Measurements from ENCODE around the gene CDT1. TPM values are rescaled to one million over a fixed set of nuclear protein-coding genes. Genes with fewer than 3 reads are reported as not detected.

Gene CDT1
- total RNA-seq, 1 experiment from 2014 or later, result 74.1 TPM

- WGBS (ENCODE audit: extremely low coverage, insufficient read length, low lambda C conversion rate), result no CpG with 5 or more reads among the region's 16 CpGs
- Histone ChIP-seq H4K91ac (ENCODE audit: insufficient read length, low read depth, low read length) (peak overlapping the region; percentile 60), H3K4me2 (ENCODE audit: insufficient read depth, insufficient read length, low read length) (no peak overlapping the region), H3K18ac (ENCODE audit: insufficient read length, low read depth, low read length) (peak overlapping the region; percentile 56), H3K9ac (ENCODE audit: extremely low read depth, insufficient read length, low read length) (no peak overlapping the region), H4K8ac (replicated peaks; ENCODE audit: insufficient read length, low read depth, low read length) (no peak overlapping the region), H3K23me2 (ENCODE audit: insufficient read length, low read depth, low read length, poor library complexity, severe bottlenecking) (no peaks in the 10 kb centered on the region), H2BK20ac (ENCODE audit: low read depth, low read length, poor library complexity, severe bottlenecking) (no peak overlapping the region), H4K5ac (ENCODE audit: insufficient read length, low read depth, low read length) (no peak overlapping the region), H3K79me1 (ENCODE audit: insufficient read depth, low read depth, low read length, poor library complexity, severe bottlenecking) (peaks cover 3% of the 10 kb centered on the region), H2AFZ (ENCODE audit: low read length) (no peak overlapping the region), H3K27ac (ENCODE audit: insufficient read length, low read depth, low read length) (no peak overlapping the region), H3K9me3 (ENCODE audit: control insufficient read depth, low read depth, low read length) (no peaks in the 10 kb centered on the region), H2BK5ac (ENCODE audit: insufficient read length, low read length) (no peak overlapping the region), H4K20me1 (ENCODE audit: control insufficient read depth, insufficient read depth, insufficient read length) (no peaks in the 10 kb centered on the region), H3K4ac (ENCODE audit: low read depth, low read length) (no peak overlapping the region; the same call in 1 of the 2 replicates), H2AK5ac (ENCODE audit: insufficient read length, low read length) (no peak overlapping the region), H2BK12ac (ENCODE audit: insufficient read length, low read depth, low read length) (no peak overlapping the region), H3K27me3 (ENCODE audit: insufficient read depth, low read length) (no peaks in the 10 kb centered on the region), H3T11ph (ENCODE audit: low read length) (no peak overlapping the region), H3K56ac (ENCODE audit: insufficient read length, low read depth, low read length) (no peak overlapping the region), H3K4me1 (ENCODE audit: insufficient read depth, low read length) (peaks cover 8% of the 10 kb centered on the region; the same call in 1 of the 2 replicates), H3K14ac (ENCODE audit: insufficient read depth, low read length) (peak overlapping the region; percentile 39; the same call in 1 of the 2 replicates), H2BK15ac (ENCODE audit: low read depth, low read length) (no peak overlapping the region; the same call in 1 of the 2 replicates), H2BK120ac (ENCODE audit: low read depth, low read length, poor library complexity, severe bottlenecking) (no peak overlapping the region), H3K79me2 (ENCODE audit: insufficient read depth, low read length) (no peaks in the 10 kb centered on the region), H3K23ac (ENCODE audit: insufficient read length, low read depth, low read length) (no peak overlapping the region)
- Mint-ChIP-seq H3K9me3 (no peaks in the 10 kb centered on the region), H3K4me3 (no peak overlapping the region), H3K27ac (no peak overlapping the region), H3K4me1 (peaks cover 30 to 49% of the 10 kb centered on the region in 2 experiments), H3K36me3 (ENCODE audit: insufficient read depth in 1 of 3, low read depth in 3 of 3) (no peaks in the 10 kb centered on the region), H3K27me3 (ENCODE audit: low read depth) (no peaks in the 10 kb centered on the region)
- TF ChIP-seq CTCF (conservative IDR thresholded peaks at IDR 0.05), result no peak
- no peak for DNase-seq
These were observed 41.2 kb upstream of the CDT1 start for GRCh38 chr16:88762258-88762870.

Measured in H9 (cell line).